Stimulated activated CD8-positive, alpha-beta memory T cell treated with anti-CD3 and anti-CD28 coated beads, Interleukin-12 subunit alpha, Interleukin-12 subunit beta, amount 100 ng/mL, for 24 hours (primary cell): ENCODE data around the gene TAL2.

Experiments
- DNase-seq: peaks from one replicate; pipeline ENCODE4 v3.0.0-alpha.2; 2020; ENCODE audit errors: extremely low read depth

Gene TAL2

DNA sequence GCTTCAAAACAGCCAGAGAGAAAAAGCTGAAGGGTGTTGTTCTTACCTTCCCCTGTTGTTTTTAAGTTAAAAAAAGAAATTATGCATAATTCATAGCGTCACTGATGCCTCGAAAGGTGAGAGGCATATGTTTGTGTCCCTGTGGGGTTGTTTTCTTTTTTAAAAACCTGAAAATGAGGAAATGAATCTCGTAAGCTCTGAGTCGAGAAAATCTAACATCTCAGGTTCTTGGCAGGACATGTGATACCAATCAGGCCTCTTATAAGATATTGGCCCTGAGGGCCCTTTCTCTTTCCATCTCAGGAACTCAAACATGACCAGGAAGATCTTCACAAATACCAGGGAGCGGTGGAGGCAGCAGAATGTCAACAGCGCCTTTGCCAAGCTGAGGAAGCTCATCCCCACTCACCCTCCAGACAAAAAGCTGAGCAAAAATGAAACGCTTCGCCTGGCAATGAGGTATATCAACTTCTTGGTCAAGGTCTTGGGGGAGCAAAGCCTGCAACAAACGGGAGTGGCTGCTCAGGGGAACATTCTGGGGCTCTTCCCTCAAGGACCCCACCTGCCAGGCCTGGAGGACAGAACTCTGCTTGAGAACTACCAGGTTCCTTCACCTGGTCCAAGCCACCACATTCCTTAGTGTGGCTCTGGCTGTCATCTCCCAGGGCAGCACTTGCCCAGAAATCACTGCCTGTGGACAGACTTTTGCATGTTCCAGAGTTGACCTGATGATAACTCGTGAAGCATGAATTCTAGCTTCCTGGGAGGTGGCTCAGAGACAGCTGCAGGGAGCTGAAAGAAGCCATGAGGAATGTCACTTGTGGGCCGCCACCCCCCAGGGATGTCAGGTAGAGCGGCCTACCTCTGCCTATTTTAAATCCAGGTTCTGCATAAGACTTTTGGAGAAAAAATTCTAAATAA, at the start of gene TAL2:
Gene TAL2, plus strand, starts transcription at position 274 of the 921 bp plus-strand sequence. Its CDS starts 40 bp downstream, at position 314.
- DNase-seq = no peak

DNA sequence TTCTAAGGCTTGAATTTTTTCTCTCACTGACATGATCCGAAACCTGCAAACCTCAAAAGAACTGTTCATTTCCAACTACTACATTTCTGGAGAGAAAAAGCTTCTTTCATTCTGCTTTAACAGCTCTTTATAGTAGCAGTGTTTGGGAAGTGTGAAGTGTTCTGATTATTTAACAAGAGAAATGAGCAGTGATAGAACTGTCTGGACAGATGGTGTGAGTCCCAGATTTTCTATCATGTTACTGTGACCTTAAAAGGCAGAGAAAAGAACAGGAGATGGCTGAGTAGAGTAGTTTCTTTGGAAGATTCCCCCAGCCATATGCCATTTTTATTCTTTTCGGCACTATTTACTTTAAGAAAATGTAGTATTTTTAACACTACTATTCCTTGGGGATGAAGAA, 41.3 kb upstream of the TAL2 start:
- no peak for DNase-seq

DNA sequence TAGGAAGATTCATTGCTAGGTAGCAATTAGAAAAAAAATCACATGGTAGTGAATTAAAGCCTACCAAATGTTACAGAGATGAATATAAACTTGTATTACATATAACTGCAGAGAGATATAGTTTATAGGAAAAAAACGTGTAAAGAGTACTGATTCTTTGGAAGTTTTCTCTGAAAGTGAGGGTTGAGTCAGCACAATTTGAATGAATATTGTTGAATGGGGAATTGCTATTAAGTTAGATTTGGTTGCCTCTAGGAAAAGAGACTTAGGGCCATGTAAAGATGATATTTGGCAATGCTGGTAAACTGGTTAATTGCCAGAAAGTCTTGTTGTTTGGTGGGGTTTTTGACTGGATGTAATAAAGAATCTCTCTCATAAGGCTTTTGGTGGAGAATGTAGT, 37.2 kb upstream of the TAL2 start:
- no peak for DNase-seq

DNA sequence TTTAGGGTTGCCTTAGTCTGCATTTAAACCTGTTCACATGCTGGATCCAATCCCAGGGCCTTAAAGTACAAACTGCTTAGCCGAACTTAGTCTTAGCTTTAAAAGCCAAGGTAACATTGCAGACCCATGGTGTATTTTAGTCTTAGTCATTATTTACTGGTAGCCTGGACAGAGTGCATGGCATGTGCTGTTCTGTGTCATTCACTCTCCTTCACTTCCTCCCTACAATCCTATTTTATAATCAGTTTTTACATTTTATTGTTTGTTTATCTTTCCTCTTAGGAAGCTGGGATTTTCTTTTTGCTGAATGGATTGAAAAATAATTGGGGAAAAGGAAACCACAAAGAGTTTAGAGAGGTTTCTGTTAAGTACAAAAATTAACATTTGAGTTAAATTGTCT, 29.4 kb upstream of the TAL2 start:
- DNase-seq = no peak

DNA sequence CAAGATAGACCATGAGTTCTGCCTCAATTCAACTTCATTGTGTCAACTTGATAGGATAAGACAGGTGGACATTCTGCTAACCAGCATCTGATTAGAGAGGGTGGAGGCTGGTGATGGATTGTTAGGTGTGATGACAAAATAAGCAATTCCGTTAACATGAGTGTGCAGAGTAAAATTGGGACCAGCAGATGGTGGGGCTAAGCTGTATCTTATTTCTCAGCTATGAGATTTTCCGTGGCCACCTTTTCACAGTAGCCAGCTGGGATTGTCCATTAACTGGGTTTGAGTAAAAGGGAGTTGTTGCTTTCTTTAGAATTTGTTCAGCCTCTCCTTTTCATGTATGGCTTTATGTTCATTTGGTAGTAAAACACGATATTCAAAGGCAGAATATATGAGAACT, 28.8 kb upstream of the TAL2 start:
- no peak for DNase-seq

DNA sequence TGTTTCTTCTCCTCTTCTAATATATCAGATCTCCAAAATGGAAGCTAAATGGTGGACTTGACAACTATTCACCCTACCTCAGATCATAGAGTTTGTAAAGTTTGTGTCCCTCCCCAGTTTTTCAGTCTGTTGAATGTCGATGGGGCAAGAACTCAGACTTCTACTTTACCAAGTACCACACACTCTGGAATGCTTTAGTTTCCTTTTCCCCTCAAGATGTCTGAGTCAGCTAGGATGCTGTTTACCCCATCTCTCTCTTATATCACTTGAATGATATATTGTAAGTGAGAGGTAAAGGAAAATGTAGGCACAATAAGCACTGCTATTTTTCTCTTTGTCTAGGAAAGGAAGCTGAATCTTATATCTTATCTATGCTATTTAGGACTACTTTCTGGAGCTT, 25.9 kb upstream of the TAL2 start:
- DNase-seq = no peak

DNA sequence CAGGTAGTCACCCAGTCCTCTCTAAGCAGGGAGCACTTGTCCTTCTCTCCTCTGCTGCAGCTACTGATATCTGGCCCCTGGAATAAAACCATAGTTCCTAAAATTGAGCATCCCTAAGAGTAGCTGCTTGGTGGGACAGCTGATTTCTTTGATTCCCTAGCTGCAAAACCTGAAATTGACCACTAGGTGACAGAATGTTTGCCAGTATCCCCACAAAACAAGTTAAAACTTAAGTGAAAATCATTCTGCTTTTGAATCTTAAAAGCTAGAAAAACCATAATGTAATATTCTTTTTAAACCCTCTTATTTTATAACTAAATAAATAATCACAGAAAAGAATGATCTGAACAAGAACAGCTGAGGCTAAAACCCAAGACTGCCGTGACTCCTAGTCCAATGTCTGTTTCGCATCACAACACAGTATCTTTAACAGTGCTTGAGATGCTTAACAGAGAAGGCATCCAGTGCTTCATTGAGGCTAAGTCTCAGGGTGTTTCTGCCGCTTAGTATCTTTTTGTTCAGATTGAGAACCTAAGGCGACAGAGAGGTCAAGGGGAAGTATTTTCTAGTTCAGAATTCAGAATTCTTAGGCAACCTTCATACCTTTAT, 24.4 kb upstream of the TAL2 start:
- DNase-seq = no peak

DNA sequence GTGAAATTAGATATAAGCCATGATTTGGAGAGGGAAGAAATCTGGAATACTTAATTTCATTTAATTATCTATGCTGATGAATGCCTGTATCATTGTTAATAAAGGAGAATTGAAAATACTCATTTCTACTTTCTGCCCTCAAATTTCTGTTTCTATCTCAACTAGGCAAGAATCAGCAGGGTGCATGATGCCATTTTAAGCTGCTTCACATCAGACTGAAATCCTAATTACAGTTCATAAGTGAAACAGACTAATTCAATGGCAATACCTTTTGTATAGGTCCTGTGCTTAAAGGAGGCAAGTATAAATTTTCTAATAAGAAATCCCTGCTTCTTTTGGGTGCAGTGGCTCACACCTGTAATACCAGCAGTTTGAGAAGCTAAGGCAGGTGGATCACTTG, 22.3 kb upstream of the TAL2 start:
- DNase-seq = no peak

DNA sequence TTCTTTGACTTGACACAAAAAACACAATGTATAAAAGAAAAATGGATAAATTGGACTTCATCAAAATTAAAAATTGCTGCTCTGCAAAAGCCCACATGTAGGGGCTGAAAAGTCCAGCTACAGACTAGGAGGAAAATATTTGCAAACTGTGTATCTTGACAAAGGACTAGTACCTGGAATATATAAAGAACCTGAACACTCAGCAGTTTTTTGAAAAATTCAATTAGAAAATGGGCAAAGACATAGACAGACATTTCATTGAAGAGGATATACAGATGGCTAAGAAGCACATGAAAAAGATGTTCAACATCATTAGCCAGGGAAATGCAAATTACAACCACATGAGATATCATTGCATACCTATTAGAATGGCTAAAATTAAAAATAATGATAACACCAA, 18.5 kb upstream of the TAL2 start:
- DNase-seq = no peak

DNA sequence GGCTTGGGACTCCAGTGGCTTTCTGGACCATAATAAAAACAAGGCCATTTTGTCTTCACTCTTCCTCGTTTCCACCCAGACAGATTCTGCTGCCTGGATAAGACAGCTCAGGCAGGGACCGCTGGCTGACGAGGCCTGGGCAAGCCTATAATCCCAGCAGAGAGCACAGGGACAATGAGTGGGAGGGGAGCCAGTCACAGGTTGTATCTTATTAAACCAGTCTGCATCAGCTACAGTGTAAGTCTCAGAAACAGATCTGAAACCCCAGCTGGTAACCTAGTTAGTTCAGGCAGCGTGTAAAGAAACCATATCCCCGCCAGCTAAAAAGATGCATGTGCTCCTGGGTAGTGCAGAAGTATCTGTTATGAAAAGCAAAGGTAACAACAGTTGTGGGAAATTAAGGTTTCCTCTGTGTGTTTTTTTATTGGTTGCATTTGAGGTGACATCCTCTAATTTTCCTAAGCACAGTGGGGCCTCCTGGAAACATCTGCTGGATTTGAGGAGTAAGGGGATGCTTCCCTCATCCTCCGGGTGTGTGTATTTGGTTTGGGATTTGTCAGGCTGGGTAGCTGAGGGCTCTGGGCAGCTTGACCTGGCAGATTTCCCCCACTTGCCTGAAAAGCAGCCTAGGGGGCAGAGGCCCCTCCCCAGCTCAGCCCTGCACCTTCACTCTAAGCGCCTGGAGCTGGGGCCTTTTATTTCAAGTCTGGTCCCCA, 15.2 kb upstream of the TAL2 start:
- no peak for DNase-seq

DNA sequence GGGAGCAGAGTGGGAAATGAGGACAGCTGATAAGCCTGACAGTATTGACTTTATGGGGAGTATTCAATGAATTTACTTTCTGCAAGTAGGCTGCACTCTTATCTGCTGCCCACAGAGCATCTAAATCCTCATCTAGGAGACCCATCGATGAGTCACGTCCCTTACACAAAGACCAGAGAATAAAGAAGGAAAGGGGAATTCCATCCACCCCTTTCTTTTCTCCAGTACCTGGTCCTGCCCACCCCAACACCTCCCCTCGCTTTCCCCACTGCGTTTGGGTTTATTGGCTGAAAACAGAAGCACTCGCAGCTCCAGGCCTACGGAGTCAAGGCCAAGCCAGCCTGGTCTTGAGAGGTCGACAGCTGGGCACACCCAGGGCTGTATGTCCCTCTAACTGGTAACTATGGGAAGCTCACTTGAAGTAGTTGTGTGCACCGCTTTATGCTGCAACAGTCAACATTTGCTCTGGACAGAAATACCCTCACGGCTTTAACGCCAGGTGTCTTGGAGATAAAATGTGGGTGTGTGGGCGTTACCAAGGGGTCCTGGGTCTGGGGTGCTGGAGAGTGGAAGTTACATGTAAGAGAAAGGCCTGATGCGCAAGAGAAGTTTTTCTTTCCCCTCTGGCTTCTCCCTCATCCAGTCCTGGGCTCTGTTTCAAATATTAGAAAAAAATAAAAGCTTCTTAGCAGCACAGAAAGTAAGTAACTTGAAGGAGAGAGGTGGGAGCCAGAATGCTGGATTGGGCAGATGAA, 14.5 kb upstream of the TAL2 start:
- DNase-seq = no peak

DNA sequence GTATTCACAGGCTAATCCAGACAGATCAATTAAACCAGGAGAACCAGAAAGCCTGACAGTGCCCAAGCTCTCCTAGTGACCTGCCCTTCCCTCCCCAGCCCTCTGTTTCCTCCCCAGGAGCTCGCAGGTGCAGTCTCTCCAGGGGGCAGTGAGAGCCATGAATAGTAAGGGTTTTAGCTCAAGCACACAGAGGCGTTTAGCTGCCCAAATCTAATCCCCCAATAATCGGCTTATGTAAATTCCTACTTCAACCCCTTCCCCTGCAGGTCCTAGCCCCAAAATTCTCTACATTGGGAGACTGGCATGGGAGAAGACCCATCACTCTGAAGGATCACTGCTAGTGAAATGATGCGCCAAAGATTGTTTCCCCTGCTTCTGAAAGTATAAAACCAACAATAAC, 10.5 kb upstream of the TAL2 start:
- DNase-seq = no peak

DNA sequence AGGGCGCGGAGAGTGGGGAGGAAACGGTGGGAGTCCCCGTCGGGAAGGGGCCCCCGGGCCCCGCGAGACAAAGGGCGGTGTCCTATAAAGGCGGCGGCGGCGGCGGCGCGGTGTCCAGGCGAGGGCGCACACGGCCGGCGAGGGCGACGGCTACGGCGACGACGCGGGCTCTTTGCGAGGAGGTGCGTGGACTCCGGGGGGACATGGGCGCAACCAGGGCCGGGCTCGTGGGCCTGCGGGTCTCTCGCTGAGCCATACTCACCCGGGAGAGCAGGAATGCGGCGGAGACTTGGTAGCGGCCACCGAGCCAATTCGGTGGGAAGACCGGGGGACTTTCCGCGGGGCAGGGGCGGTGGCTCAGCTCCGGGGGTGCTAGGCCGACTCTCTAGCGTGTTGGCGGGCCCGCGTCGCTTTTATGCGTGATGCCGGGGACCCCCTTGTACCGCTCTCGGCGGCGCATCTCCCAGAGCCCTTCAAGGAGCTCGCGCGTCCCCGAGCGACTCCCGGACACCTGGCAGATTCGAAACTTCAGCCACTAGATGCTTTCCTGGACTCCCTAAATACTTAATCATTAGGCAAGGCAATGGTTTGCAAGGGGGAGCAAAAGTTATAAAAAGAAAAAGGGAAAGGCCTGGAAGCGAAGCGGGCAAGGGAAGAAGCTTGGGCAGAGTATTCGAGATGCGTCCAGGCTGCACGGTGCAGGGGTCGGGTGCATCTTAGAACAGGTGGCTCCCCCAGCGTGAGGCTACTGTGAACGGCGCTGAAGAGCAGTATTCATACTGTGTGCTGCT, 5.9 kb upstream of the TAL2 start:
- DNase-seq = no peak

DNA sequence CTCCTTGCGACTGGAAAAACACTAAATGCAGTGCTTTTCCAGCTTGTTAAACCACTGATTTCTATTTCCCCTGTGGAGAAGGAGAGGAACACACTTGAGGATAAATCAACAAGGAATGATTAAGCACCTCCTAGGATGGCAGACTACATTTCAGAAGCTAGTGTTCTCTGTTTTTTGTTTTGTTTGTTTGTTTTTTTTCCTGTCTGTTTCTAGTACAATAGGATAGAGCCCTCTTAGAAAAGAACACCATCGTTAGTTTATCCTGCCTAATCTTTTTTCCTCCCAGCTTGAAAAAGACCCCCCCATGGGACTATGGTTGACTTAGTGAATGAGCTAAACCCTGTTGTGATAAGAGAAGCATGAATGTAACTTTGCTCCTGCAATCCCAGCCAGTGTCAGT, 3.9 kb upstream of the TAL2 start:
- DNase-seq = no peak

DNA sequence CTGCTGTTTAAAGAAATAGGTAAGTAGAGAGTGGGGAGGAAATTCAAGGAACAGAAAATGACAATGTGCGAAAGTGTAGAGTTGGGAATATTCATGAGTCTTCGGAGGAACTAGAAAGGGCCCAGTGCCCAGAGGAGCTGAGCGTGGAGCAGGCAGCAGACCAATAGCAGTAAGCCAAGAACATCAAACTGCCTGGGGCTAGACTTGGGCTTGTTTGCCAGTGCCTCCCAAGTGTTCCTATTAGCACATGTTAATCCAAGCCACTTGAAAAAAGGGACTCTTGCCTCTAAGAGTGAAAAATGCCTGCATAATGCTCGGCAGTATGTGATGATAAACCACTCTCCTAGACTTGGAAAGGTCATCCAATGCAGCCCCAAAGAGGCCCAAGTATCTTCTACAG, 1.2 kb upstream of the TAL2 start:
- no peak for DNase-seq

DNA sequence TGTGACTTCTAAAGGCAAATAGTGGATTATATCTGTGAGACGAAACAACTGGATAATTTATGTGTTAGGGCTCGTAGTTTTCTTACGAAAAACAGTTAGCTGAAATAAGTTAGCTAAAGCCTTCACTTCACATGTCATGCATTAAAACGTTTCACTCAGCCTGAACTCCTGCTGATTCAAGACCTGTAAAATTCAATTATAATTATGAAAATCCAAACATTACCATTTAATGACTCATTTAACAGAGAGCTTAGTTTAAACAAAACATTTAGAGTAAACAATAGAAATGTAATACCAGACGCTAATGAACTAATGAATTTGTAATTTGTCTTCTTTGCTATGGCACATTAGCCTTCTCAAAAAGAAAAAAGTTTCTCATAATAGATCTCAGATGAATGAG, 1.7 kb downstream of the TAL2 start:
- DNase-seq = no peak

DNA sequence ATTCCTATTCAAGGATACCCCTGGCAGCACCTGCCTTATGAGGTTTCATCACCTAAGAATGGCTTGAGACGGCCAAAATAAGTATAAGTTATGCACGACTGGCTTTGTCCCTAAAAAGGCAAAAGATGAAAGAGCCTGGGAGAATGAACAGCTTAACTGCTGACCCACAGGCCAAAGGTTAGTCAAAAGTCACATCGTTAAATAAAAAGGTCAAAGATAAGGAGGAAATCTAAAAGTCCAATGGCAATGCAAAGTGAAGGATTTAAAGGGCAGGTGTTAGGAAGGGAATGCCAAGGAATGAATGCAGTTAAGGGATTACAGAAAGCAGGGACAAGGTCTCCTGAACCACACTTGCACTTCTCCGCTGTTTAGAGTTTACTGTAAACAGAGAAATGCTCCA, 5.6 kb downstream of the TAL2 start:
- DNase-seq = no peak

DNA sequence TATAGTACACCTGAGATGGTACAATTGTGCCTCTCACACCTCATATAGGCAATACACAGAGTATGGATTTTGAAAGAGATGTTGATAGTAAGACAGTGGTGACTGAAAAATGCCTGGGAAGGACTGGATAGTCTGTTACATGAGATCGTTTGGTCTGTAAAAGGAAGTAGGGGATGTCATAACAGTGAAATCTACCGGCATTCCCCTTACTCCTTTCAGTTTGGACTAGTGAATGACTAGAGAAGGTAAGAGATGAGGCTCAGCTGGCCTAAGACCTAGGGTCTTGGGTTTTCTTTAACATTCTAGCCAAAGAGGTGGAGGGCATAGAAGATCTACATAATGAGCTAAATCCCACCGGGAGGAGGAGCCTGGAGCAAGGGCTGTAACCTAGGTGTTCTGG, 8.1 kb downstream of the TAL2 start:
- no peak for DNase-seq

DNA sequence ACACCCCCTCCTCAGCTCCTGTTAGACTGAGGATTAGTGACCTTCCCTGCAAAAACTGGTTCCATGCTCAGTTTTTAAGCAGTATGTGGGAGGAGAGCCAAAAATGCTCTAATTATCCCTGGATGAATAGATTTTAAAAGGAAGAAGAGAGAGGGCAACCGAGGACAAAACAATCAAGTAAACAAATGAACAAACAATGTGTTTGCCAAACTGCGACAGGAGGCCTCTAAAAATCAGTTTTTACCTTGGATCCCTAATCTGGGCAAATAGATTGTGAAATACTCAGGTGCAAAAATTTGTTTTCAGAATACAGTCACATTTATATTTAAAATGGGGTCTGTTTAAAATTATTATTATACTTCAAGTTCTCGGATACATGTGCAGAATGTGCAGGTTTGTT, 8.5 kb downstream of the TAL2 start:
- DNase-seq = no peak

DNA sequence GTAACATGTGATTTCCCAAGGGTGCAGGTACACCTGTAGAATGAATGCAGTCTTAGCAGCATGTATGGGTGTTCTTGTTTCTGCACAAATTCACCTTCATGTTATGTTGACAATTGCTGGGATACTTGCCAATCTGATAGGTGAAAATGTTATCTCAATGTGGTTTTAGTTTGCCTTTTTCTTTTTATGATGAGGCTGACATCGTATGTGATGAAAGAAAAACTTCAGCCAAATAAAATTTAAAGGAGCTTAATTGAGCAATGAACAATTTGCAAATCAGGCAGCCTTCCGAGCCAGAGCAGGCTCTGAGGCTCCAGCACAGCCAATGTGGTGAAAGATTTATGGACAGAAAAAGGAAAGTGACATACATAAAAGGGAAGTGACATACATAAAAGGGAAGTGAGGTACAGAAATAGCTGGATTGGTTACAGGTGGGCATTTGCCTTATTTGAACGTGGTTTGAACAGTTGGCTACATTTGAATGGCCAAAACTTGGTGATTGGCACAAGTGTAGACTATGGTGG, 10.5 kb downstream of the TAL2 start:
- DNase-seq = no peak

DNA sequence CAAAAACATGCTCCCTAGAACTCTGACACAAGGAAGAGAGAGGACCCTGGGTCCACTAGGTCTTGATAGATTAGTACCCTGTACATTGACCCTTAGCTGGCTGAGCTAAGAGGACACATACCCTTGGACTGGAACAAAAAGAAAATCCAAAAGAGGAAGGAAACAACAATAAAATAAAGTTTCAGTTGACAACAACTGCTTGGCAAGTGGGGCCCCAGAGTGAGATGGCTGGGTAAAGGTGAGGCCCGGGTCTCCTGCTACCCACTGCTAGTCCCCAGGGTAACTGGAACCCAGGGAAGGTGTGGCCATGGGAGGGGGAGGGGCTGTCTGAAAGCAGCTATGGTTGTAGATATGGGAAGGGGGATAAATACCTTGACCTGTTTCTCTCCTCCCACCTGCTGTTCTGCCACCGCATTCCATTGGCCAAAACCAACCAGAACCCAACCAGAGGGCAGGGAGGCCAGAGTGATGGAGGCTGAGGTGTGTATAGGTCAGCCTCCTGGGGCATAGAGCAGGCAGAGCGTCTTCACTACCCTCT, 11.7 kb downstream of the TAL2 start:
- no peak for DNase-seq
